Erythroblast (primary cell): Measurements from ENCODE around the gene ZNF276.

Experiments used
- GATA1 ChIP-seq: IDR thresholded peaks from 2 replicates; pipeline ENCODE4 v1.6.1; 2011; ENCODE audit warnings: low read depth, mild to moderate bottlenecking, control low read depth, low read length, moderate library complexity
- POLR2A ChIP-seq: IDR thresholded peaks from 2 replicates; pipeline ENCODE4 v1.6.1; 2011; ENCODE audit warnings: mild to moderate bottlenecking, low read length

DNA sequence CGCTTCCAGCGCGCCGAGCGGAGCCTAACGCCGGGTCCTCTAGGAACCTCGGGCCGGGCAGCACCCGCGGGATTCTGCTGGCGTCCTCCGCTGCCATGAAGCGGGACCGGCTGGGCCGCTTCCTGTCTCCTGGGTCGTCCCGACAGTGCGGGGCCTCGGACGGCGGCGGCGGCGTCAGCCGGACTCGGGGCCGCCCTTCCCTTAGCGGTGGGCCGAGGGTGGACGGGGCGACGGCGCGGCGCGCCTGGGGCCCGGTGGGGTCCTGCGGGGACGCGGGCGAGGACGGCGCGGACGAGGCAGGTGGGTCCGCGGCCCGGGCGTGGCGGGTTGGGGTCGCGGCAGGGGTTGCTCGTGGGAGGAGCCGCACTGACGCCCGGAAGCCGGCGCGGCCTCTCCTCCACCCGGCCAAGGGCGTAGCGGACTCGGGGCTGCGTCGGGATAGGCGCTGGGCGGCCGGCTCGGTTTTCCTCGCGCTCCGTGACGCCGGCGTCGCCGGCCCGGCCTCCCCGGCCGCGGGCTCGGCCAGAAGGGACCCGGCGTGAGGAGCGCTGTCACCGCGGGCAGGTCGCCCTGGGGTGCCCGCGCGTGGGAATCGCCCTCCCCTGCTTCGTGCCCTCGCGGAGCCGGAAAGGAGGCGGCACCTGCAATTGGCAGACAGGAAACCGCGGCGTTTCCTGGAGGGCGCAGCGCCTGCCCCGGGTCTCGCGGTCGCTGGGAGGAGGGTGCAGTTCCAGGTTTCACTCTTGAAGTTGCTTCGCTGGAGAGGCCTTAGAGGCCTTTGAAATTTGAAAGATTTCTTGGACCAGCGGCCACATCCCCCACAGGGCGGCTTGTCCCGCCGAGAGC, 432 bp downstream of the ZNF276 start:
- TF ChIP-seq POLR2A = no peak
- no peak for TF ChIP-seq GATA1
